ENCODE results near the gene STXBP5. TPM values are rescaled to one million over a fixed set of nuclear protein-coding genes. Genes with fewer than 3 reads are reported as not detected.

STXBP5 gene
- total RNA-seq, 2 experiments from 2014 or later: 11.4 to 11.5 TPM

GRCh38 chr6:147337921-147338320 is 133.7 kb downstream of the STXBP5 start:
- no peak for DNase-seq
- intact Hi-C loops (cut with micrococcal nuclease): no loop called here
- no peak overlapping the region for H3K4me3 Mint-ChIP-seq
- CTCF ChIA-PET: no interaction called here
- ATAC-seq: no peak
- TF ChIP-seq CTCF (IDR thresholded peaks at IDR 0.05): no peak
- peaks cover 13% of the 10 kb centered on the region for H3K36me3 Mint-ChIP-seq (ENCODE audit: low read depth)
- peaks cover 2% of the 10 kb centered on the region for H3K4me1 Mint-ChIP-seq (ENCODE audit: low read depth)
- no peaks in the 10 kb centered on the region for H3K27me3 Mint-ChIP-seq
- H3K9me3 Mint-ChIP-seq: no peaks in the 10 kb centered on the region
- no peak overlapping the region for H3K27ac Mint-ChIP-seq
- POLR2A ChIA-PET: interaction anchor here (0.5 kb wide), 1 partner anchor 49 kb away, joined by 3 read pairs; no protein-coding TSS in a partner anchor

- Mint-ChIP-seq H3K27me3 (no peaks in the 10 kb centered on the region), H3K4me1 (ENCODE audit: low read depth) (peaks cover 2% of the 10 kb centered on the region), H3K27ac (no peak overlapping the region), H3K36me3 (ENCODE audit: low read depth) (peaks cover 25% of the 10 kb centered on the region), H3K4me3 (no peak overlapping the region), H3K9me3 (no peaks in the 10 kb centered on the region)
- no peak for TF ChIP-seq CTCF (IDR thresholded peaks at IDR 0.05)
- intact Hi-C loops (cut with micrococcal nuclease): no loop called here
- CTCF ChIA-PET: interaction anchor here (1.2 kb wide), 1 partner anchor 42 kb away, joined by 4 read pairs; no protein-coding TSS in a partner anchor
- ATAC-seq (no peak), DNase-seq (no peak)
- POLR2A ChIA-PET: no interaction called here
Measured at GRCh38 chr6:147341486-147341885, 137.3 kb downstream of the STXBP5 start.

- POLR2A ChIA-PET: no interaction called here
- ATAC-seq: no peak
- Mint-ChIP-seq H3K4me3 (no peak overlapping the region), H3K9me3 (no peaks in the 10 kb centered on the region), H3K4me1 (ENCODE audit: low read depth) (peaks cover 2% of the 10 kb centered on the region), H3K36me3 (ENCODE audit: low read depth) (peaks cover 21% of the 10 kb centered on the region), H3K27ac (no peak overlapping the region), H3K27me3 (no peaks in the 10 kb centered on the region)
- no peak for DNase-seq
- intact Hi-C loops (cut with micrococcal nuclease): no loop called here
- no peak for TF ChIP-seq CTCF (IDR thresholded peaks at IDR 0.05)
- CTCF ChIA-PET: no interaction called here
Measured at GRCh38 chr6:147345902-147346301, 141.7 kb downstream of the STXBP5 start.

GRCh38 chr6:147347179-147347881 is 143.1 kb downstream of the STXBP5 start:
- Mint-ChIP-seq H3K9me3 (no peaks in the 10 kb centered on the region), H3K36me3 (ENCODE audit: low read depth) (peaks cover 13% of the 10 kb centered on the region), H3K4me1 (ENCODE audit: low read depth) (no peaks in the 10 kb centered on the region), H3K27me3 (no peaks in the 10 kb centered on the region), H3K4me3 (no peak overlapping the region), H3K27ac (no peak overlapping the region)
- intact Hi-C loops (cut with micrococcal nuclease): no loop called here
- no peak for DNase-seq
- ChIA-PET CTCF (no interaction called here), POLR2A (no interaction called here)
- no peak for ATAC-seq
- TF ChIP-seq CTCF (IDR thresholded peaks at IDR 0.05): no peak

- Mint-ChIP-seq H3K27me3 (no peaks in the 10 kb centered on the region), H3K9me3 (no peaks in the 10 kb centered on the region), H3K4me1 (ENCODE audit: low read depth) (no peaks in the 10 kb centered on the region), H3K27ac (no peak overlapping the region), H3K4me3 (no peak overlapping the region), H3K36me3 (ENCODE audit: low read depth) (peaks cover 13% of the 10 kb centered on the region)
- no peak for TF ChIP-seq CTCF (IDR thresholded peaks at IDR 0.05)
- ATAC-seq: no peak
- ChIA-PET CTCF (no interaction called here), POLR2A (no interaction called here)
- DNase-seq: no peak
- intact Hi-C loops (cut with micrococcal nuclease): no loop called here
Measured at GRCh38 chr6:147347882-147348575, 143.8 kb downstream of the STXBP5 start.

All from activated CD8-positive, alpha-beta T cell treated with anti-CD3 and anti-CD28 coated beads for 36 hours (primary cell).